ENCODE results near the gene KIF22. TPM values are rescaled to one million over a fixed set of nuclear protein-coding genes. Genes with fewer than 3 reads are reported as not detected.

KIF22 gene
- total RNA-seq, 6 experiments from 2014 or later, result 9.8 to 27.1 (median 24.7) TPM

DNA sequence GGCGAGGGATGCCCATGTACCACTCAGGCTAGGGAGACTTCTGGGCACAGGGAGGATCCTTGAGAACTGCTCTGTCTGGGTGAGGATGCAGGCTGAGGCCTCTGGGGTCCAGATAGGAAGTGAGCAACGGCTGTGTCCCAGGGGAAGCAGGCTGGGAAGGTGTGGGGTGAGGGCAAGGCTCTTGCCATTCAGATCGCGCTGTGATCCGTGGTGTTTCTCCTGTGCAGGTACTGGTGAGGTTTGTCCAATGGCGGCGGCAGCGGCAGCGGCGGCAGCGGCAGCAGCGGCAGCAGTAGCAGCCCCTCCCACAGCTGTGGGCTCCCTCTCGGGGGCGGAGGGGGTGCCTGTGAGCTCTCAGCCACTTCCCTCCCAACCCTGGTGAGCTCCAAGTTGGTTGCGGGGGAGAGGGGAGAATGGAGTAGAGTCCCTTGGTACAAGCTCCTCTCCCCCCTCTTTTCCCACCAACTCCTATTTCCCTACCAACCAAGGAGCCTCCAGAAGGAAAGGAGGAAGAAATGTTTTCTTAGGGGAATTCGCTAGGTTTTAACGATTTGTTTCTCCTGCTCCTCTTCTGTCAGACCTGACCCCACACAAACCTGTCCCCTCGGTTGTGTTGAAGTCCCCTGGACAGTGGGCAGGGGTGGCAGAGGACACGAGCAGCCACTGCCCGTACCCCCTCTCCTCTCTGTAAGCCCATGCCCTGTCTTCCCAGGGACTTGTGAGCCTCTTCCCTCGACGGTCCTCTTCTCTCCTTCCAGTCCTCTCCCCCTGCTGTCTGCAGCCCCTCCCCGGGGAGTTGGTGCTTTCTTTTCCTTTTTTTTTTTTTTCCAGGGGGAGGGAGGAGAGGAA, 19.5 kb downstream of the KIF22 start:
- H3K27me3 ChIP-seq, result no peaks in the 10 kb centered on the region
- 58% methylated on average over 9 of the region's 23 CpGs for WGBS (ENCODE audit: insufficient coverage, low coverage, low lambda C conversion rate, missing lambda C conversion rate)
- TF ChIP-seq POLR2A (IDR thresholded peaks at IDR 0.05), result no peak
- TF ChIP-seq, protein P1, sequence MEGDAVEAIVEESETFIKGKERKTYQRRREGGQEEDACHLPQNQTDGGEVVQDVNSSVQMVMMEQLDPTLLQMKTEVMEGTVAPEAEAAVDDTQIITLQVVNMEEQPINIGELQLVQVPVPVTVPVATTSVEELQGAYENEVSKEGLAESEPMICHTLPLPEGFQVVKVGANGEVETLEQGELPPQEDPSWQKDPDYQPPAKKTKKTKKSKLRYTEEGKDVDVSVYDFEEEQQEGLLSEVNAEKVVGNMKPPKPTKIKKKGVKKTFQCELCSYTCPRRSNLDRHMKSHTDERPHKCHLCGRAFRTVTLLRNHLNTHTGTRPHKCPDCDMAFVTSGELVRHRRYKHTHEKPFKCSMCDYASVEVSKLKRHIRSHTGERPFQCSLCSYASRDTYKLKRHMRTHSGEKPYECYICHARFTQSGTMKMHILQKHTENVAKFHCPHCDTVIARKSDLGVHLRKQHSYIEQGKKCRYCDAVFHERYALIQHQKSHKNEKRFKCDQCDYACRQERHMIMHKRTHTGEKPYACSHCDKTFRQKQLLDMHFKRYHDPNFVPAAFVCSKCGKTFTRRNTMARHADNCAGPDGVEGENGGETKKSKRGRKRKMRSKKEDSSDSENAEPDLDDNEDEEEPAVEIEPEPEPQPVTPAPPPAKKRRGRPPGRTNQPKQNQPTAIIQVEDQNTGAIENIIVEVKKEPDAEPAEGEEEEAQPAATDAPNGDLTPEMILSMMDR (IDR thresholded peaks at IDR 0.05), result no peak
- H3K27ac ChIP-seq, result no peak overlapping the region
- peaks cover 0 to 22% (median 6%) of the 10 kb centered on the region in 4 donors for H3K4me1 ChIP-seq
- peaks cover 0 to 10% (median 0%) of the 10 kb centered on the region in 4 donors for H3K36me3 ChIP-seq
- no peaks in the 10 kb centered on the region for H3K9me3 ChIP-seq
- H3K4me3 ChIP-seq, result no peak overlapping the region
- intact Hi-C loops (cut with DNase I), result loop anchor here in 1 of 2 donors (5.0 to 10.0 kb wide), 2 partner anchors 37 to 185 kb away; partner anchors contain the start of genes HIRIP3 and INO80E
- peak in 1 of 3 donors; percentile 56 for DNase-seq
- no peak for ATAC-seq

DNA sequence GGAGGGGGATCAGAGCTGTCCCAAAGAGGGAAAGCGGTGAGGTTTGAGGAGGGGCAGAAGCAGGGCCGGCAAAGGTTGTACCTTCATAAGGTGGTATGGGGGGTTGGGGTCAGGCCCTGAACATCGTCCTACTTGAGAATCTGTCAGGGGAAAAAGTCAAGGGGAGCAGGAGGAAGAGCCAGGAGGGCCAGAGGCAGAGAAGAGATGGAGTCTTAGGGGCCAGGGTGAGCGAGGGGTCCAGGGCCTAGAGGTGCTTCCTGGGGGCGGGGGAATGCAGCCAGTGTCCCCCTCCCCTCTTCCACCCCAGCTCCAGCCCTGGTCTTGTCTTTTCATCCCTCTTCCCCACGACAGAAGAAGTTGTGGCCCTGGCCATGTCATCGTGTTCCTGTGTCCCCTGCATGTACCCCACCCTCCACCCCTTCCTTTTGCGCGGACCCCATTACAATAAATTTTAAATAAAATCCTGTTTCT, 20.2 kb downstream of the KIF22 start:
- H3K27ac ChIP-seq, result peak overlapping the region in 1 of 3 donors; percentile 80
- 20% methylated on average over 6 of the region's 9 CpGs for WGBS (ENCODE audit: insufficient coverage, low coverage, low lambda C conversion rate, missing lambda C conversion rate)
- H3K4me1 ChIP-seq, result peaks cover 0 to 25% (median 6%) of the 10 kb centered on the region in 4 donors
- no peak for TF ChIP-seq POLR2A (IDR thresholded peaks at IDR 0.05)
- TF ChIP-seq, protein P1 (IDR thresholded peaks at IDR 0.05), result no peak
- ATAC-seq (no peak), DNase-seq (no peak)
- H3K27me3 ChIP-seq, result no peaks in the 10 kb centered on the region
- H3K9me3 ChIP-seq, result no peaks in the 10 kb centered on the region
- peaks cover 0 to 10% (median 0%) of the 10 kb centered on the region in 4 donors for H3K36me3 ChIP-seq
- peak overlapping the region in 1 of 3 donors; percentile 60 for H3K4me3 ChIP-seq
- intact Hi-C loops (cut with DNase I), result loop anchor here in 1 of 2 donors (5.0 to 10.0 kb wide), 2 partner anchors 37 to 184 kb away; partner anchors contain the start of genes HIRIP3 and INO80E

DNA sequence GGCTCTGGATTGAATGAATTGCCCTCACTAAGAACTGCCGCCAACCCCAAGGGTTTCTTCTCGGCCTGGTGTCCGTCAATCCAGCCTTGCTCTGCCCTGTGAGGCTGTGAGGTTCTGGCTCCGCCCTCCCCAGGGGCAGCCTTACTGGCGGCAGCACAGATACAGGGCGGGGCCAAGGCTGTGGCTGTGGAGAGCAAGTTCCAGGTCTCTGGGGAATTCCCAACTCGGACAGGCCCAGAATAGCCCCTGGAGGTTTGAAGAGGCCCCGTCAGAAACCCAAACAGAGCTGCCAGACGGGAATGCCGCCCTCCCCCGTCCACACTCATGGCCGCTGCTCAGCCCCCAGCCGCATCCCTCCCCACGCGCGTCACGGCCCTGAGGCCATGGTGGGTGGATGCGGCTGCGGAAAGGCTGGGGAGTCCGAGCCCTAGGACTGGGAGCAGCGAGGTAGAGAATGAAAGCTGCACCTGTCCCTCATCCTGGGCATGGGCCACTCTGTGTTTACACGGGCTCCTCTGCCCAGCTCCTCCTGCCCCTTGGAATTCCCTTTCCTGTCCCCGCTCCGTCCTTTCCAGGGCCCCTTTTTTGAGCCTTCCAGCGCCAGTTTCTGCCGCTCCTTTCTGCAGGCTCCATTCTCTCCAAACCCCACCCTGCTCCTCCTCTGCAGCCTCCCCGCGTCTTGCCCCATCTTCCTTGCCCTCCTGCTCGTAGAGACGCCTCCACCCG, 20.8 kb downstream of the KIF22 start:
- H3K27ac ChIP-seq, result peak overlapping the region; percentile 76 to 80 (median 78)
- H3K4me3 ChIP-seq, result peak overlapping the region; percentile 32 to 60 (median 44)
- WGBS (ENCODE audit: insufficient coverage, low coverage, low lambda C conversion rate, missing lambda C conversion rate), result under 1% methylated on average over 13 of the region's 31 CpGs
- peaks cover 0 to 25% (median 6%) of the 10 kb centered on the region in 4 donors for H3K4me1 ChIP-seq
- DNase-seq (peak; percentile 97), ATAC-seq (peak; percentile 70 to 82 (median 75))
- TF ChIP-seq, protein P1 (IDR thresholded peaks at IDR 0.05), result no peak
- peak; percentile 33 for TF ChIP-seq POLR2A (IDR thresholded peaks at IDR 0.05)
- H3K27me3 ChIP-seq, result no peaks in the 10 kb centered on the region
- peaks cover 0 to 10% (median 0%) of the 10 kb centered on the region in 4 donors for H3K36me3 ChIP-seq
- intact Hi-C loops (cut with DNase I), result loop anchor here in 1 of 2 donors (5.0 to 10.0 kb wide), 2 partner anchors 36 to 183 kb away; partner anchors contain the start of genes HIRIP3 and INO80E
- no peaks in the 10 kb centered on the region for H3K9me3 ChIP-seq

Data from right lobe of liver (tissue), 6 donors.